GM13976 (cell line): ENCODE data around the gene OGFR.
"Not testable (repeated sequence)": the region's sequence is repeated elsewhere in the genome, so short reads cannot be mapped to it uniquely, and the experiment has no call there.

Source experiments
- DNase-seq: peaks from one replicate; pipeline ENCODE4 v3.0.0; 2012; ENCODE audit warnings: low spot score
- in situ Hi-C: fragments of 300-500 bp; cut with MboI; formaldehyde crosslinking; loops from one replicate; pipeline ENCODE4 v1.12.0; 2022; ENCODE audit warnings: low sequenced_read_pairs, mixed read lengths, inconsistent platforms; ENCODE audit not compliant: unreplicated experiment
- TF ChIP-seq, protein P1 (sequence below): IDR thresholded peaks from 2 replicates; pipeline ENCODE4 v1.5.1; 2012; ENCODE audit warnings: borderline replicate concordance, mild to moderate bottlenecking; ENCODE audit not compliant: insufficient read depth; ENCODE audit errors: extremely low read depth, missing control alignments, control extremely low read depth

OGFR gene

DNA sequence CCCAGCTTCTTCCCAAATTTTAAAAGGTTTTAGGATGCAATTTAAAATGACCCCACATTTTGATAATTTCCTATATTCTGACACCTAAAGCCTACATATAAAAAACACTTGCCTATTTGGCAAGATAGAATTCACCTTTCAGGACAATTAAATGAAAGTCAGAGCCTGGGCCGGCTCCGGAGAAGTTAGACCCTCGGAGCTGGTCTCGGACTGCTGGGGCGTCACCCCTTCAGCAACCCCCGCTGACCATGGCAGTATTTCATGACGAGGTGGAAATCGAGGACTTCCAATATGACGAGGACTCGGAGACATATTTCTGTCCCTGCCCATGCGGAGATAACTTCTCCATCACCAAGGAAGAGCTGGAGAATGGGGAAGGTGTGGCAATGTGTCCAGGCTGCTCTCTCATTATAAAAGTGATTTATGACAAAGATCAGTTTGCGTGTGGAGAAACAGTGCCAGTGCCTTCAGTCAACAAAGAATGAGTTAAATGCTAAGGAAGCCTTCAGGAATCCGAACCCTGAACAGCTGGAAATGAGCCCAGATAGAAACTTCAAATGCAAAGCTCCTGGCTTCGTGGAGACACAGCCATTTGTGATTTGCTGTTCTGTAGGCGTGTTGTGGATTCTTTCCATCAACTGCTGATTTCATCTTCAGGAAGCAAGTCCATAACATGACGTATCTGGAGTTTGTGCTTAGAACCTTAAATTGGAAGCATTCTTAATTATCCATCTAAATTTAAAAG is 41.0 kb downstream of the OGFR start:
- in situ Hi-C loops, result no loop called here
- DNase-seq, result no peak
- TF ChIP-seq, protein P1, sequence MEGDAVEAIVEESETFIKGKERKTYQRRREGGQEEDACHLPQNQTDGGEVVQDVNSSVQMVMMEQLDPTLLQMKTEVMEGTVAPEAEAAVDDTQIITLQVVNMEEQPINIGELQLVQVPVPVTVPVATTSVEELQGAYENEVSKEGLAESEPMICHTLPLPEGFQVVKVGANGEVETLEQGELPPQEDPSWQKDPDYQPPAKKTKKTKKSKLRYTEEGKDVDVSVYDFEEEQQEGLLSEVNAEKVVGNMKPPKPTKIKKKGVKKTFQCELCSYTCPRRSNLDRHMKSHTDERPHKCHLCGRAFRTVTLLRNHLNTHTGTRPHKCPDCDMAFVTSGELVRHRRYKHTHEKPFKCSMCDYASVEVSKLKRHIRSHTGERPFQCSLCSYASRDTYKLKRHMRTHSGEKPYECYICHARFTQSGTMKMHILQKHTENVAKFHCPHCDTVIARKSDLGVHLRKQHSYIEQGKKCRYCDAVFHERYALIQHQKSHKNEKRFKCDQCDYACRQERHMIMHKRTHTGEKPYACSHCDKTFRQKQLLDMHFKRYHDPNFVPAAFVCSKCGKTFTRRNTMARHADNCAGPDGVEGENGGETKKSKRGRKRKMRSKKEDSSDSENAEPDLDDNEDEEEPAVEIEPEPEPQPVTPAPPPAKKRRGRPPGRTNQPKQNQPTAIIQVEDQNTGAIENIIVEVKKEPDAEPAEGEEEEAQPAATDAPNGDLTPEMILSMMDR, result no peak

DNA sequence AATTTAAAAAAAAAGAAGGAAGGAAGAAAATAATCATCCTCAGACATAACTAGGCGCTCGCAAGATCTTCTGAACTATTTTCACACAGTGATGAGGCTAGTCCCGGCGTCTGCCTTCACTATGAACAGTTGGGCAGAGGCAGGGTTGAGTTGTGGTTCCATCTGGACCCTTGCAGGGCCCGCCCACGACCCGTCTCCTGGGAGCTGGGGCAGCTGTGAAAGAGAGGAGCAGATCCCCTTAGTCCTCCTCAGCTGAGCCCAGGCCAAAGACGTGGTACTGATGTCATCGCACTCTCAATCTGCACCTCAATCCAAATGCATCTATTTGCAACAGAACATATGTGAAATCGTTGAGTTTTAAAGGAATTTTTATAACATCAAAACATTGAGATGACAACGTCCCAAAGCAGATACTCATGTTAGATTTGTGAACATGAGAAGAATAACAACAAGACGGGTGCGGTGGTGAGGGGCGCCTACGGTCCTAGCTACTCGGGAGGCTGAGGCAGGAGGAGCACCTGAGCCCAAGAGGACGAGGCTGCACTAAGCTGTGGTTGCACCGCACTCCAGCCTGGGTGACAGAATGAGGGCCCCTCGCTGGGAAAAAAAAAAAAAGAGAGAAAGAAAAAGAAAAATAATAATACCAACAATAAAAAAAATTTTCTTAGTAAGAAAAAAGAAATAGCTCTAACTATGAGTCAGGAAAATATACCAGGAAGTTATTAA is 41.7 kb downstream of the OGFR start:
- in situ Hi-C loops, result no loop called here
- DNase-seq, result no peak
- TF ChIP-seq, protein P1, result no peak

DNA sequence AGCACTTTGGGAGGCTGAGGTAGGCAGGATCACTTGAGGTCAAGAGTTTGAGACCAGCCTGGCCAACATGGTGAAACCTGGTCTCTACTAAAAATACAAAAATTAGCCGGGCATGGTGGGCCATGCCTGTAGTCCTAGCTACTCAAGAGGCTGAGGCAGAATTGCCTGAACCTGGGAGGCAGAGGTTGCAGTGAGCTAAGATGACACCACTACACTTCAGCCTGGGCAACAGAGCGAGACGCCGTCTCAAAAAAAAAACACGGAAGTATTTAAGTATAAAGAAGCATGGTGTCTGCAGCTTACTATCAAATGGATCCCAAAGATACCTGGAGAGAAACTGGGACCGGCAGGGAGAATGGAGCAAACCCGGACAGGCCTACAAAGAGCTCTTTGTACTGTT is 44.3 kb downstream of the OGFR start:
- DNase-seq, in situ Hi-C loops: not testable (repeated sequence)

DNA sequence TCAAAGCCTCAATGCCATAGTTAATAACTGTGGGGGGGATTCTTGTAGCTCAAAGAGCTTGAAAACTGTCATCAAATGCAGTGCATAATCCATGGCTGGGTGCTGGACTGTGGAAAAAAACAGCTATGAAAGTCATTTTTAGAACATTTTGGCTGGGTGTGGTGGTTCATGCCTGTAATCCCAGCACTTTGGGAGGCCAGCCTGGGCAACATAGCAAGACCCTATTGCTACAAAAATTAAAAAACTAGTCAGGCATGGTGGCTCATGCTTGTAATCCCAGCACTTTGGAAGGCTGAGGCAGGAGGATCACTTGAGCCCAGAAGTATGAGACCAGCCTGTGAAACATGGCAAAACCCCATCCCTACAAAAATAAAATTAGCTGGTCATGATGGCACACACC is 44.8 kb downstream of the OGFR start:
- TF ChIP-seq, protein P1, result no peak
- DNase-seq, result no peak
- in situ Hi-C loops, result no loop called here

DNA sequence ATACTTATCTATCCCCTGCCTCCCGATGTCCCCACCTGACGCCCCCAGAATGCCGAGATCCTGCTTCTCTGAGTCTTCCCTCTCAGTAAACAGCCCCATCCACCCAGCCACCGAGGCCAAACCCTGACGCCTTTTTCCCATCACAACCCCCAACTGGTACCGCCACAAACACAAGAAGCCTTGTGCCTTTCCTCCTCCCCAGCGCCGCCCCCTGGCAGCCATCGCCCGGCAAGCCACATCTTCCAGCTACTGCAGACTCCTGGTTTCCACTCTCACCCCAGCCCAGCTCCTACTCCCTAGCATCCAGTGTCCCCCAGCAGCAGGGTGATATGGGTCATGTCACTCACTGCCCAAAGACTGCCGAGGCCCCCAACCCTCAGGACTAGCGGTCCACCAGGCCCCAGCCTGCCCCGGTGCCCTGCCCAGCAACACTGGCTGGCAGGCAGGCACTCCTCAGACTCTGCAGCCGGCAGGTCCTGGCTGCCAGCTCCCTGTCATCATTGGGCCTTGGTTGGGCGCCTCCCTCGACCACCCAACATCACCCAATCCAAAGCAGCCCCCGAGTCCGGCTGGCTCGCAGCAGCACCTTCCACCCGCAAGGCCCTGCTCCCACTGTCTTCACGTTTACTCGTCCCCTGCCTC is 45.8 kb downstream of the OGFR start:
- TF ChIP-seq, protein P1, result no peak
- no peak for DNase-seq
- in situ Hi-C loops, result no loop called here

DNA sequence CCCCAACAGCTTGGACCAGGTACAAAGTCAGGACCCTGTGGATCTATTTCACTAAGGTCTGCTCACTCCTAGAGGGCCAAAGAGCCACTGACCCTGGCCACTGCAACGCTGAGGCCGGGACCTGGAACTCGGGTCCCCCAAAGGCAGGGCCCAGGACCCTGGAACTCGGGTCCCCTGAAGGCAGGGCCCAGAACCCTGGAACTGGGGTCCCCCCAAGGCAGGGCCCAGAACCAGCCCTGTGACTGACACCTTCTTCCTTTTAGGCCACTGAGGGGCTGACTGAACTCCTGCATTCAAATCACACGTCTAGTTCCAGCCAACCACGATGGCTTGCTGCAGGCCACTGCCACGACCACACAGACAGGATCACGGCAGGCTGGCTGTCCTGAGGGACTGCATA is 47.6 kb downstream of the OGFR start:
- in situ Hi-C loops, result no loop called here

More for the DNA sequence above, 47.6 kb downstream of the OGFR start:
- TF ChIP-seq, protein P1, result no peak
- DNase-seq, result no peak
